ENCODE results near the gene ARSB.
A peak's percentile ranks its signal among the peaks of the same experiment; 100 is the strongest.
"Not testable (repeated sequence)": the region's sequence is repeated elsewhere in the genome, so short reads cannot be mapped to it uniquely, and the experiment has no call there.

The ARSB gene

GRCh38 chr5:78773655-78774054 is 211.5 kb downstream of the ARSB start:
- DNase-seq, result no peak

- peak; percentile 16 to 39 for DNase-seq
These were observed 213.6 kb downstream of the ARSB start for GRCh38 chr5:78771260-78772205.

- no peak for DNase-seq
These were observed 216.2 kb downstream of the ARSB start for GRCh38 chr5:78768781-78769380.

GRCh38 chr5:78766412-78766762 is 218.7 kb downstream of the ARSB start:
- DNase-seq, result no peak

GRCh38 chr5:78765756-78766411 is 219.2 kb downstream of the ARSB start:
- DNase-seq, result no peak

- peak; percentile 17 to 52 for DNase-seq
These were observed 220.0 kb downstream of the ARSB start for GRCh38 chr5:78765116-78765515.

GRCh38 chr5:78763659-78764189 is 221.4 kb downstream of the ARSB start:
- DNase-seq, result peak; percentile 13 to 25

GRCh38 chr5:78762743-78763142 is 222.4 kb downstream of the ARSB start:
- DNase-seq, result not testable (repeated sequence)

- peak; percentile 5 to 43 for DNase-seq
These were observed 223.3 kb downstream of the ARSB start for GRCh38 chr5:78761840-78762239.

GRCh38 chr5:78760770-78761169 is 224.3 kb downstream of the ARSB start:
- DNase-seq, result peak in 1 of 2 donors; percentile 5

- DNase-seq, result peak; percentile 65 to 84
These were observed 224.7 kb downstream of the ARSB start for GRCh38 chr5:78760366-78760765.

- DNase-seq, result peak; percentile 58 to 85
These were observed 226.8 kb downstream of the ARSB start for GRCh38 chr5:78758169-78758839.

GRCh38 chr5:78757269-78758053 is 227.6 kb downstream of the ARSB start:
- DNase-seq, result no peak

GRCh38 chr5:78756858-78757257 is 228.3 kb downstream of the ARSB start:
- no peak for DNase-seq

- DNase-seq, result peak; percentile 67 to 70
These were observed 229.2 kb downstream of the ARSB start for GRCh38 chr5:78755822-78756429.

- no peak for DNase-seq
These were observed 230.5 kb downstream of the ARSB start for GRCh38 chr5:78754655-78755054.

GRCh38 chr5:78753093-78753531 is 232.0 kb downstream of the ARSB start:
- no peak for DNase-seq

- no peak for DNase-seq
These were observed 233.2 kb downstream of the ARSB start for GRCh38 chr5:78751872-78752271.

GRCh38 chr5:78750281-78750680 is 234.8 kb downstream of the ARSB start:
- DNase-seq, result no peak

- no peak for DNase-seq
These were observed 237.3 kb downstream of the ARSB start for GRCh38 chr5:78747705-78748359.

- DNase-seq, result no peak
These were observed 238.1 kb downstream of the ARSB start for GRCh38 chr5:78747055-78747454.

Data from inflammatory macrophage (primary cell).